GM21786 (cell line): ENCODE results near the gene PKD1L1.

Experiments used
- ATAC-seq: cut with Tn5 transposase; IDR thresholded peaks from one replicate; pipeline ENCODE4 v1.9.1; 2021; ENCODE audit not compliant: unreplicated experiment

The PKD1L1 gene

GRCh38 chr7:47827871-47828270 lies 120.4 kb downstream of the PKD1L1 start:
- no peak for ATAC-seq

DNA sequence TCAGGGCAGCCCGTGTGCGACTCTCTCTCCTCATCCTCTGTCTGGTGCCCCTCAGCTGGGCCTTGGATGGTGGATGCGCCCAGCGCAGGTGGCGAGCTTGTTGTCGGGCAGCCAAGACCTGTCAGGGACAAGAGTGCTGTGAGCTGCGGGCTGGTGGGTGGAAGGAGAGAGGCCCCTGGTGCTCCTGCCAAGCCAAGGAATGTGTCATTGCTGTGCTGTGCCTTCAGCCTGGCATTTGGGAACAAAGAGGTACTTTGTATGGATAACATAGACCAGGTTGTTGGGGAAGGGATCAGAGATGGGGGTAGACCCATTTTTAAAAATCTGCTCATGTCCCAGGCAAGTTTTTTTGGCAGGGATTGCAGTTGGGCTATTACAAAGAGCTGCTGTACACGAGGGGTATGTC lies 120.9 kb downstream of the PKD1L1 start:
- ATAC-seq, result no peak

GRCh38 chr7:47826754-47827153 lies 121.5 kb downstream of the PKD1L1 start:
- no peak for ATAC-seq

DNA sequence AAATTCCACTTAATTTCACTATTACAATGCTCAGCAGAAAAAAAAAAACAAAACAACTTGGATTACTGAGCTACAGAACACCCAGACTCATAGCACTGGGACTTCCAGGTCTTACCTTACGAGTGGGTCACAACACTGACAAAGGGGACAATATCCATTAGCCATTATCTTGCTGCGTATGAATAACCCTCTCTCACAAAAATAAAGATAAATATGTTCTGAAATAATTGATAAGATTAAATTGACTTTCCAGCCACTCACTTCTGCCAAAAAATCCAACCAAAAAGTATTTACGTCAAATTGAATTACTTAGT lies 128.7 kb downstream of the PKD1L1 start:
- ATAC-seq, result no peak

DNA sequence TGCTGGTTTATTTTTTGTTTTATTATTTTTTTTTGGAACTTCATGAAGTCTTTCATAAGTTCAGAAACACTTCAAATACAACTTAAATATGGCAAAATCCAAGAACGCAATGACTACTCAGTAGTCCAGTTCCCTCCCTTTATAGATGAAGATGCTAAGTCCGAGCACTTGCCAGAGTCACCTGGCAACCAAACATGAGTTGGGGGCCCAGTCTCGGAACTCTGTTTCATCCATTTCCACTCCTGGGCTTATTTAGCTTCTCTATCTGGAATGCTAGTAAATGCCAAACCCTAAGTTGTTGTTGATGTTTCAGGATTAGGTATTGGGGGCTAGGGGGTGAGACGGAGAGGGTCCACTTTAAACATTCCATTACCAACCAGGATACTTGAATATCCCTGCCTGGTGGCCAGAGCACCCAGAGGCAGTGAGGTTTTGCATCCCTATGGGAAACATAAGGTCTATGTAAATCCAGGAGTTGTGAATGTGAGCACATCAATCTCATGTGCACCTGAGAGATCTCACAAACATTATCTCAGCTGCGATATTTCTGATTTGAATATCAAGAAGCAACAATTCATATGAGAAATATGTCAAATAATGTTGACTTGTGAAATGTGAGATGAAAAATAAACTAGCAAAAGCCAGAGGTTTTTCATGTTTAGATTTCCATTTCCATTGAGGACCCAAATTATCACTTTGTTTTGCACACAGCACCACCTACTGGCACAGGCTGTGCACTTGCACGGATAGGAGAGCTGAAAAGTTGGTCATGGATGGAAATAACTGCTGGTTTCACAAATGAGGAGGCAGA lies 129.3 kb downstream of the PKD1L1 start:
- ATAC-seq, result no peak

DNA sequence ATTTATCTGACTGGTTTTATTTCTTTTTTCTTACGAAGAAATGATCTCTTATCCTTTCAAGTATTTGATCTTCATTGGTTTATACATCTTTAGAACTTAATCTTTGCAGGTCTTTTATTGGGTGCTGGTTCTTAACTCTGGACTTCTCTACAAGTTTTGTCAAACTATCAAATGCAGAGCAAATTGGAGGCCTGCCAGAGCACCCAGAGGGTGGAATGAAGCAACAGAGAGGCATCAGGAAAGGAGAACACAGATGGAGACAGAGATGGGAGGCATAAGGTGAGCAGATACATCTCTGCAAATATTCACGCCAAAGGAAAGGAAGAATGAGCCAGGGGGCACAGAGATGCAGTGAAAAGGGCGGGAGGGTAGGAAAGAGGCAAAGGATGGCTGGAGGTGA lies 130.3 kb downstream of the PKD1L1 start:
- ATAC-seq, result no peak

DNA sequence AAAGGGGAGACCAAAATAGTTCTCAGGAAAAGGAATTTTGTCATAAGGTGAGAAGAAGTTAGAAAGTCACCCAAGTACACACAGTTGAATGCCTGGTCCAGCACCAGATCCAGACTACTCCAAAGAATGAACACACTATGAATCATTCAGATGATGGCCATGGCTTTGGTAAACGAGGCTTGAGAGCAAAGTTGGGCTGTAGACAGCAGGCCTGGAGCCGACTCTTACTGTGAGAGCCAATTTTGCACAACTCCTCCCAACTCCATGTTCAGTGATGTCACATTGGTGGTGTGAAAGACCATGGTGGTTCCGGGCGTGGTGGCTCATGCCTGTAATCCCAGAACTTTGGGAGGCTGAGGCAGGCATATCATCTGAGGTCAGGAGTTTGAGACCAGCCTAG lies 131.6 kb downstream of the PKD1L1 start:
- no peak for ATAC-seq

DNA sequence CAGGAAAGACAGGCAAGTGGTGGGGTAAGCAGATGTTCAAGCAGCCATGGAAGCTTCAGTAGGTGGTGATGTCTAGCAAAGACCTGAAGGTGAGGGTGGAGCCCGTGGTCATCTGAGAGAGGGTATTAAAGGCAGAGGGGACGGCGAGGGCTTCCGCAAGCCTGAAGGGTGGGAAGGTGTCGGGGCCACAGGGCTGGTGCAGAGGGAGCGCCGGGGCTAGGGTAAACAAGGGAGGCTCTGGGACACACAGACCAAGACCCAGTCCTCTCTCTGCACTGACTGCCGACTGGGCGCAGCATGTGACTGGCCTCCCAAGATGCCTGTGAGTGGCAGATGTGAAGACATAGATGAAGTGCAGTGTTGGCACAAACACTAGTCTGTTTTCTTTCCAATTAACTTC lies 132.4 kb downstream of the PKD1L1 start:
- ATAC-seq, result no peak

GRCh38 chr7:47814905-47815613 lies 133.2 kb downstream of the PKD1L1 start:
- ATAC-seq, result no peak

DNA sequence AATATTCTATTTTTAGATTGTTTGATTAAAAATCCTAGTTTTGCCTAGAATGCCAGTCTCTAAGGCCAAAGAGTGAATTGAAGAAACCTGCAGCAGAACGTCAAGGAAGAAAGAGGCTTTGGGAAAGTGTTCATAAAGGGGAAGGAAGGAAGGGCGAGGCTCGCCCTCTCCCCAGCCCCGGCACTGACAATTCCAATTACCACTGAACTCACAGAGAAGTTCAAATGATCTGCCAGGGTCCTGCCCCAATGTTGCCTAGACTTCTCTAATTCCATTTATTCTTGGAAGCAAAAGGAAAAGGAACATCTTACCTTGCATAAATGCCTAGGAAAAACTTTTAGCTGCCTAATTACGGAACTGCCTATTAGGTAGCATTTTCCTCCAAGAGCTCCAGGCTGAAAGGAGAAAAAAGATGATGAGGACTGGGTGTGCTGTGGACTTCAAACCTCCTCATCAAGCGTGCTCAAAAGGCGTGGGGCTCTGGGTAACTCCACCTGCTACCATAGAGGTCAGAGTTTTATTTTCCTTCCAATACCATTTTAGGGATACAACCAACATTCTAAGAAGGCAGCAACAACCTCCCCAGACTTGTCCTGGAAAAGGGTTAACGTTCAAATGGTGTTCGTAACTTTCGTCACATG lies 134.5 kb downstream of the PKD1L1 start:
- no peak for ATAC-seq

DNA sequence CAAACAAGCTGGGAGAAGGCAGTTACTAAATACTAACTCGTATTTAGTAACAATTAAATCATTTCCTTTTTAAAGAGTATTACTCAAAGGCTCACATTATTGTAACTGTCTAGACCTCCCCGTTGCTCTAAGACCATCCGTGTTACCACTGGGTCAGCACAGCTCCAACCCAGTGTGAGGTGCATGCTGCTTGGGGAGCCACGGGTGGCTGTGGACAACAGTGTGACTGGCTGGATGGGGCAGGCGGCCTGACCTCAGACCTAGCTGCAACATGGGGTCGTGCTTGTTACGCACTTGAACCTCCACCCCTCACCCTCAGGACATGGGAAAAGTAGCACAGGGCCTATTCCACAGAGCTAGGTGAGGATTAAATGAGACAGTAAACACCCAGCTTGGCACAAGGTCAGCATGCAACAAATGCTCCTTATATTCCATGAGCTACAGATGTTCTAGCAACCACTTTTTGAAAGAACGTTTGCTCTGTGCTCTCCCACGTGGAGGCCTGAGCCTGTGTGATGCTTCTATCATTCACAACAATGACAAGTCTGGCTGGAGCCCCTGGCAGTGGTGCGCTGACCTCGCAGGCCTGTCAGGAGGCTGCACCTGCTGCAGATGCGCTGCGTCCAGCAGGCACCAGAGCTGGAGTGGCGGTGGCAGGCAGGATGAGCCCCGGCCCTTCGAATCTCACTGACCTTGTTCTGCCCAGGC lies 135.7 kb downstream of the PKD1L1 start:
- ATAC-seq, result no peak

- ATAC-seq, result no peak
Measured at GRCh38 chr7:47811632-47812380, 136.5 kb downstream of the PKD1L1 start.

- no peak for ATAC-seq
Measured at GRCh38 chr7:47809387-47809786, 138.9 kb downstream of the PKD1L1 start.

- ATAC-seq, result no peak
Measured at GRCh38 chr7:47808321-47808720, 139.9 kb downstream of the PKD1L1 start.

DNA sequence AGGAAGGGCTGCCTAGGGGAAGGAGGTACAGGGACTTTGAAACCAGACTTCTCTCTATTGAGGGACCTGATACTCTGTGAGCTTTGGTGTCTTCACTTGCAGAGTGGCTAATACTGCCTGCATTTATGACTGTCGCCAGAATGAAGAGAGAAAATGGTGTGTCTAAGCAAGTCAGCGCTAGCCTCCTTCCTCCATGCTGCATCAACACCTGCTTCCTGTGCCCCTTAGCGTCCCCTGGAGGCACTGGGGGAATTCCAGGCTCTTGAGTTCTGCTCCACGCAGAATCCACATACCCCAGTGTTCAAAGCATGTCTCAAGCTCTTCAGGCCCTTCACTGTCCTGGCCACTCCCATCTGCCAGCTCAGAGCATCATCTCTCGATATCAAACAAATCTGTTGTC lies 140.5 kb downstream of the PKD1L1 start:
- no peak for ATAC-seq

DNA sequence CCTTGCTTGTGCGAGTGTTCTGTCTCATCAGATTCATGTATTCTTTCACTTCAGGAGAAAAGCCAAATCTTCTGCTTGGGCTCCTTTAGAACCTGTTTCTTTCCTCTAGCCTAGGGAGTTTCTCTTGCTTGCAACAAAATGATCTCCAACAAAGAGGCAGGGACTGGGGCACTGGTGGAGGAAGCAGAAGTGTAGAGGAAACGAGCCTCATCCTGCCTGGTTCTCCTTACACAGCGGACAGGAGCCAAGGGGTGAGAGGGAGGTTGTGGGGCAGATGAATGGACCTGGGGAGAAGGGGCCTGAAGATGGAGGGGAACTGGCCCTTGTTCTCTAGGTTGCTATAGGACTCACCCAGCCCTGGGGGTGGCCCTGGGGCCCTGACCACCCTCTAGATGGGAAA lies 141.1 kb downstream of the PKD1L1 start:
- ATAC-seq, result no peak

DNA sequence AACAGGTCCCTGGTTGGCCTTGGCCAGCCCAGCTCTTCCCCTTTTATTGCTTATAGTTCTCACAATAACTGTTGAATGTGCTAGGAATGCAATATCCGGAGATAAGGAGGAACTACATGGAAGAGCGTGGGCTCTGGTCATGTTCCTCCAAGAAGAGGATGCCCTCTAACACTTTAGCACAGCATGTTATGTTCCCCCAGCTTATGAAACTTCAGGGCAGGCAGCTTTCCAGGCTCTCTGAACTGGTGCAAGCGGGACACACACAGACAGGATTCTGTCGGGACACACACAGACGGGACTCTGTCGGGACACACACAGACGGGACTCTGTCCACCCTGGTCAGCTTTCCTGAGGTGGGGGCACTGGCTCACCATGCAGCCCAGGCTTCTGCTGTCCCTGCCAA lies 141.6 kb downstream of the PKD1L1 start:
- ATAC-seq, result no peak

- no peak for ATAC-seq
Measured at GRCh38 chr7:47804767-47805545, 143.3 kb downstream of the PKD1L1 start.

DNA sequence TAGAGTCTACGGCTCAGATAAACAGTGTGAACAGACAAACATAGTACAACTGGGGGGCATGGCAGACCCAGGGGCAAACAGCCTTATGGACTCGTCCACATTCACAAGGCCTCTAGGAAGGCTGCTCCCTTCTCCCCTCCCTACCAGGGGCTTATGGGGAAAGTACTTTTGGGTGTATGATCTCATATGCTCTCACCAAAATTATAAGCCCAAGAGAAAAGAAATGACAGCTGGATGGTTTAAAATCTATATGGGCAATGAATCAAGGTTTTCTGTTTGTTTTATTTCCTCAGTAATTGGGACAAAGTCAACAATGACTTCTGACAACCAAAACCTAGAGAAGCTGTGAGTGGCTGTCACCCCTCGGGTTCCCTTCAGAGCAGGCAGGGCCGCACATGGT lies 144.4 kb downstream of the PKD1L1 start:
- no peak for ATAC-seq

DNA sequence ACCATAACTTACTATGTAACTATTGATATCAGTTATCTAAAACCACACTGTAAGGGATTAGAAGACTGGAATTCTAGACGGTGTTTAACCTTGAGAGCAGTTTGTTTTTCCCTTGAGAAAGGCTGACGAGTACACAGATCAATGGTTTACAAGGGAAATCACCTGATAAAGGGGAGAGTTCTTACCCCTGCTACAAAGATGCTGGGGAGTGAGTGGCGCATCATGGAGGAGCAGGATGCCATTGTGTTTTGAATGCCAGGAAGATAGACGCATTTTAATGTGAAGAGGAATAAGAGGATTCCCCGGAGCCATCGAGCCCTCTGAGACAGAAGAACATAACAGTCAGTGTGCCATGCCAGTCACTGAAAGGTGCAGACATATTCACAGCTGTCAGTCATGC lies 145.2 kb downstream of the PKD1L1 start:
- ATAC-seq, result no peak
